Femur (tissue), 1 donor: ENCODE measurements around the gene WNT5A.

ENCODE experiments used
- DNase-seq: peaks from one replicate; pipeline ENCODE4 v3.0.0-alpha.2; 2017

WNT5A gene

DNA sequence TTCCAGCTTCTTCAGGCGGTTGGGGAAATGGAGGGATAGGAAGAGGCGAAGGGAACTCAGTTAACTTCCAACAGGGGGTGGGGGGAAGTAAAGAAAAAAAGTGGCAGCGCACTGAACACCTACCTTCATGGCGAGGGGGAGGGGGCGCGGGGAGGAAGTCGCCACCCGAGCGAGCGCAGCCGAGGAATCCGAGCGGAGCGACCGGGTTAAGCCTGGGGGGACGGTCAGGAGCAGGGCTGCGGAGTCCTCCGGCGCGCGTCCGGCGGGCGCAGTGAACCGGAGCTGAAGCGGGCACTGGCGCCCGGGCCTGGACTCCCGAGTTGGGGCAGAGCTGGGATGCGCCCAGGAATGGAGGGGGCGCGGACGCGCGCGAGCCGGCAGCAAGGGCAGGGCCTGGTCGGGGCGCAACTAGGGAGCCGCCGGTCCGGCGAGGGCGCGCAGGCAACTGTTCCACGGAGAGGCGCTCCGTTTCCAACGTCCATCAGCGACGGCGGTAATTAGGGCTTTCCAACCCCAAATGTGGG lies at the start of gene WNT5A:
TSS of gene WNT5A (minus strand) at position 450 of the 524 bp plus-strand sequence. CDS start at position 129, 321 bp downstream.
- DNase-seq = peak; percentile 58

DNA sequence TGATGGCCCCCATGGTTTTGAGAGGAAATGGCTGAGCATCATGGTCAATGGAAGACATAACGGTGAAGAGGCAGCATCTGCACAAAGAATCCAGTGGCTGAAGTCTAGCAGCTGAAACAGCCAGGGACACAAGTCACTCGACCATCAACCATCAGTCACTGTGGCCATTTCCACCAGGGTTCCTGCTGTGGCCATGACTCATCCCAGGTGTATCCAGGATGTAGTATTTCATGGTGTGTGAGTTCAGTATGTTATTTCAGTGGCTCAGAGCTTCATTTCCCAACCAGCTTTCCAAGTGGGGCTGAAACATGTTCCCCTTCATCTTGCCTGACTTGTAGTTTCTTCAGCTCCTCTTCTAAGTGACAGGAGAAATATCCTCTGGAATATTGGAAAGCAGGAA lies 47.8 kb upstream of the WNT5A start:
- DNase-seq = no peak

DNA sequence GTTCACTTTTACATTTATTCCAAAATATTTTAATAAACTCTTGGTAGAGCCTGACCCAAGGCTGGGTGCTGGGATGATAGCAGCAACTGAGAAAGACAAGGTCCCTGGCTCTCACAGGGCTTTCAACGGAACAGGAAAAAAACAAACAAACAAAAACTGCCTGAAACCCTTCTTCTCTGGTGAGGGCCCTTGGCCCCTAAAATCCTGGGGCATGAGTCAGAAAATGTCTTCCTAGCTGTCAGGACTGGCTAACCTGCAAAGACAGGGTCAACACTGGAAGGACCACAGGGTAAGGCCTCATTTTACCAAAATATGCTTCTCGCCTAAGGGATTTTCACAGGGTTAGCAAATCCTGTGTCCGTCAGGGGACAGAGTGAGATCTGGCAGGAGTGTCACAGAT lies 45.7 kb upstream of the WNT5A start:
- DNase-seq = no peak

DNA sequence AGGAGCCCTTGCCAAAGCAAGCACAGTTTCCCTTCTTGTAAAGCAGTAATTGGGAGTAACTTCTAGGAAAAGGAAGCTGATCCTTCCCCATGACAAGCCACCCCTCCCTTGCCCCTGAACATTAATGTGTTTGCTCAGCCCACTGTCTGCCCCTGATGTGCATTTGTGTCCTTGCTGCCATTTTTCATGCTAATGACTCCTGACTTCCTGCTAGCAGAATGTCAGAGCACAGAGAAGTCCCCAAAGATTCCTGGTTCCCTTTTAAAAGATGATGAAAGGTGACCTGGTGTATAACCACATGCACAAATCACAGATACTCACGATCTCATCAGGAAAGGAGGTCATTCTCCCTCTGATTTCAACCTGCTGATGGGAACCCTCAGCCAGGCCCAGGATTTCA lies 44.2 kb upstream of the WNT5A start:
- no peak for DNase-seq

DNA sequence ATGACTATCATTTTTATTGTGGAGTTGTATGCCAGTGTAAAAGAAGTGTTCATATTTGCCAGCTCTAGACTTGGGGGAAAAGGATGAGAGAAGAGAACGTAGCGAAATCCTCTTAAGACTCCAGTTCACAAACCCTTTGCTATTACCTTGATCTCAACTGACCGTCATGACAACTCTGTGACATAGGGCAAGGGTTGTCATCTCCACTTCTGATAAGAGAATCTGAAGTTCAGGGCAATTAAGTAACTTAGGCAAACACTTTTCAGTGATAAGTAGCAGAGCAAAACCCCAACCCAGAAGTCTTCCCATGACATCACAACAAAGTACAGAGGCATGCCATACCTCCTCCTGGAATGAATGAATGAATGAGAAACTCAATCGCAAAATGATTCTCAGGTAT lies 40.3 kb upstream of the WNT5A start:
- DNase-seq = no peak

DNA sequence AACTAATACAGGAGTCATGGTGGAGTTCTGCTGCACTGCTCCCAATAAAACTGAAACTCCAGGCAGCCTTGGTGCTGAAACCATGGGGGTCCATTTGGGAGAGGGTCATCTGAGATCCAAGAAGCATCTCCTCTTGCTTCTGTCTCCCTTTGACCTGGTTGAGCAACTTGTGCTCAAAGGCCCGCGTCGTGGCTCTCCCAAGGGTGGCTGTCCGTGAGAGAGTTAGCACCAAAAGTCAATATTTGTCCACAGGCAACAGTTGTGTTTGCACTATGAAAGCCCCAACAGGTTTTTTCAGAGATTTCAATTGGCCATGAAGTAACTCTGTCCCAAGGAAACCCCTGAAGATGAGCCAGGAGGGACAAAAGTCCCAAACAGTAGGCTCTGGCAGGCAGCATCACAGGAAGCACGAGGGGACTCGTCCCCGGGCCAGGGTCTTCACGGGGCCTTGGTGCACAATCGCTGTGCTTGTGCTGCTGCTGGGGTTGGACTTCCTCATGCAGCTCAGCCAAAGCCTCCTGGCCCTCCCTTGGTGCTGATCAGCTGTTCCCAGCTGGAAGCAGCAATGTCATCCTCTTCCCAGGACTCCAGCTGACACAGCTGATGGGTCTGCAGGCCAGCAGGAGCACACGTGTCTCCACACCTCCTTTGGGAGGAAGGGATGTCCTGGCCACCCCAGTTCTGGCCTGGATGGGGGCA lies 39.4 kb upstream of the WNT5A start:
- peak; percentile 47 for DNase-seq

DNA sequence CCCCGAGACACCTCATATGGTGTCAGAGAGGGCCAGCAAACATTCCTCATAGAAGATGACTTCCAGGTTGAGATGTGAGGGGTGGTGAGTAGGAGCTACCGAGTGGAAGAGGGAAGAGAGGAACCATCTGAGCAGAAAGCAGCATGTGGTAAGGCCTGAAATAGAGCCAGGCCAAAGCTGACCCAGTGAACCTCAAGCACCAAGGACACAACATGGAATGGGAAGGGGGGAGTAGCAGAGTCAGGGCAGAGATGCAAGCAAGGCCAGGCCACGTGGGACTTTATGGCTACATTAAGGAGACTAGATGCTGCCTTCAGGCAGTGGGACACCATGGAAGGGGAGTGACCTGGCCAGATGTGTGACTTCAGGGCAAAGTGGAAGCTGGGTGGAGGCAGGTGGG lies 38.3 kb upstream of the WNT5A start:
- no peak for DNase-seq

DNA sequence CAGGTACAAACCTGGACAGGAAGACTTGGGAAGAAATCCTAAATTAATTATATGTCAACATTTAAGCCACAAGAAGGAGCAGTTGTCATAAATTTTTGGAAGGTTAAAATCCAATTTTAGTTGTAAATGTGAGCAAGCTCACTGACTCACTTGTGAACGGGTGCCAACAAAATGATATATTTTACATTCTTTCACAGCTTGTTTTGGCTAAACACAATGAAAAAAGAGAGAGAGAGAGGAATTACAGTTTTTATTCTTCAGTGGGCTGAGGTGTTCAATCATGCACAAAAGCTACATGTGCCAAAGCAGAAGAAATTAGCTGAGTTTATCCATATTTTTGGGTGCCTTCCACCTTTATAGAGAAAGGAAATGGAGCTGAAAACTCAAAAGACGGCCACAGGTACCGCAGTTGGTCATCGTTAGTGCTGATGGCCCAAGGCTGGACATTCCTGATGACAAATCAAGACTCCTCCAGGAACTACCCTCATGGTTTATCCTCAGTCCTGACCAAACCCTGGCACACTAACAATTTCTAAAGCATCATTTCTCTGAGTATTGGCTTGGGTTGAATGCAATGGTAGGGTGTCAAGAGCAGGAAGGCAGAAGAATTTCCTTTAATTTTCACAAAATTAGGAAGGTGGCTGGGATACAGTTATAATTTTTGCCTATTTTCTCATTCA lies 37.6 kb upstream of the WNT5A start:
- no peak for DNase-seq

DNA sequence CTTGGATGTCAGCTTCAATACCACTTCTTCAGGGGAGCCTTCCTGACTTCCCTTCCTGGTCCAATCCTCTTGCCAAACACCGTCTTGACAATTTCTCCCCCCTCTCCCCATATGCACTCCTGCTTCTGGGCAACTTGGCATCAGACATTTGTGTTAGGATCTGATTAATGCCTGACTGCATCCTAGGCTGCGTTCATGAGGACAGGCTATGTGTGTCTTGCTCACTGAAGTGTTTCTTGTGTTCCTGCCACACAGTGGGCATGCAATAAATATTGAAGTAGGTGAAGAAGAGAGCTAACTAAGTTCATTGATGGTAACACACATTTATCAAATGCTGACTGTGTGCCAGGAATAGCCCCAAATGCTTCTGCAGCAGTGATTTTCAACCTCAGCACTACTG lies 36.4 kb upstream of the WNT5A start:
- no peak for DNase-seq

DNA sequence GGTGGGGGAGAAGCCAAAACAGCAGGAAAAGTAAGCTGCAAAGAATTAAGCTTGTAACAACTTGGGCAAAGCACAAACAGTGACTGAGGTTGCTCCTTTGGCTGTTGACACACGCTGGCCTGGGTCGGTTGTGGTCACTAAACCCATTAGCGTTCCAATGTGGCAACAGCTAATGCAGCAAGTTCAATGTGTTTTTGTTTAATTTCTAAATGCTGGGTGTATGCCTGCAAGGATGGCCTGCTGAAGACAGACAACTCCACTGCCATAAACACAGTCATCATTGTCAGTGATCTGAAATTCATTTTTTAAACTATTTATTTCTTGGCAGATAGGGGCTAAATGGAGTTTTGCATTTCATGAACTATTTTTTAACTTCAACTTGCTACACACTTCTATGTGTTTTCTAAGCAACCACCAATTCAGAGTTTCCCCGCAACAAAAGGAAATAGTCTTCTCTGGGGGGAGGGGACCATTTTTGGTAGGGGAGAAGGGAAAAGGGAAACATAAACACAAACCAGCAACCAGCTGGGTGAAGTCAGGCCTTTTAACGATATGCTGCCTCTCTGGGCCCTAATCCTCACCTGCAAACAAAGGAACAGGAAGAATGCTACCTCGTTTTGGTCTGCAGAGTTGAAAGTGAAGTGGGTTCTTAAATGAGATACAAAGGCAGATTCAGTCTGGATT lies 34.8 kb upstream of the WNT5A start:
- DNase-seq = no peak

DNA sequence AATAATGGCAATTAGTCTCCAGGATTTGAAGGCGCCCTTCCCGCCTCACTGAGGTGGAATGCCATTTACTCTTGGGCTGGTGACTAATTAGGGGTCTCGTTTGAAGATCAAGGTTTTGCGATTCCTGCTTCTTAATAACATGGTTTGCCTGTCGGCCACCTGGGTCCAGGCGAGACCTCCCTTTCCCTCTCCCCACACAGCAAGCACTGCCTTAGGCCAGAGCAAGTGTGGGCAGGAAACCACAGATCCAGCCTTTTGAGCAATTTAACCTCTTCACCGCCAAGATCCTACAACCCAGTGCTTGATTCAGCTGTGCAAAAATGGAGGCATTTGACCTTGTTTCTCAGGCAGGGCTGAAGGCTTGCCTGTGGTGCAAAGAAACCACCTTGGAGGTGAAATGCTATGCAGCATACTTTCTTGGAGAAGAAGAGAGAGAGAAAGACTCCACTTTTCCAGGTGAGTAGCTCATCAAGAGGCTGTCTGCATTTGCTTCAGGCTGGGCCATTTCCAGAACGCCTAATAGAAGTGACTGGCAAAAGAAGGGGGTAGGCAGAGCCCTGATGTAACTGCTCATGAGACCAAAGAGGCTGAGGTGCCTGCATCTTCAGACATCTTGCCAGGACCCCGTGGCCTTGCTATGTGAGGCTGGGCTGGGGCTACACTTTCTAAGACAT lies 34.1 kb upstream of the WNT5A start:
- DNase-seq = no peak

DNA sequence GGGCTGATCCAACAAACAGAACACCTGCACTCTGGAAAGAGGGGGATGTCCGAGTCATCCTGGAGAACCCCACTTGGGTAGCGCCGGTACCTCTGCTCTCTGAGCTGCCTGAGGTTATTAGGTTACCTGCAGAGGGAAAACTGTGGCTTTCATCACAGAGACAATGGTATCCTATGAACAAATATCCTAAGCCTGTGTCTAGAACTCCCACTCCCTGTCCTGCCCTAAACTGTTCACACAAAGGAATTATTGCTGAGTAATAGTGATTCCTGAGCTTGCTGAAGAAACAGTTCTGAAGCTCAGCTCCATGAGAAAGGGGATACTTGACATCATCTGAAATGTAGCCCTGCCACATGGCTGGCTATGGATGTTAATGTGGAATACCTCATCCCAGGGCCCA lies 31.9 kb upstream of the WNT5A start:
- no peak for DNase-seq

DNA sequence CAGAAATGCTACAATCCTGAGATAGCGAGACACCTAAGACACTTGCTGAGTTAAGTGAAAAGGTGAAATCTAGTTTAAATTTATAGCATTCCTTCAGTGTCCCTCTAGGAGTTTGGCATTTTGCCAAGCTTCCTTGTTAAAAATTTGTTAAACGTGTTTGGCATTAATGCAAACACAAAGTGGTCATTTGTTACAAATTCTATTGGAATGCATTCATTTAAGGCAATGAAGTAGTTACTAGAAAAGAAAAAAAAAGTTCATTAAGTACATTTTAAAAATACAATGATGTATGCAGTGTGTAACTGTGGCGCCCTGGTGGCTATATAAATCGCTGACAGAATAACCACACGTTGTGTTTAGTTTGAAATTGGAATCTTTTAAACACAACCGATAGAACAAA lies 31.3 kb upstream of the WNT5A start:
- no peak for DNase-seq

DNA sequence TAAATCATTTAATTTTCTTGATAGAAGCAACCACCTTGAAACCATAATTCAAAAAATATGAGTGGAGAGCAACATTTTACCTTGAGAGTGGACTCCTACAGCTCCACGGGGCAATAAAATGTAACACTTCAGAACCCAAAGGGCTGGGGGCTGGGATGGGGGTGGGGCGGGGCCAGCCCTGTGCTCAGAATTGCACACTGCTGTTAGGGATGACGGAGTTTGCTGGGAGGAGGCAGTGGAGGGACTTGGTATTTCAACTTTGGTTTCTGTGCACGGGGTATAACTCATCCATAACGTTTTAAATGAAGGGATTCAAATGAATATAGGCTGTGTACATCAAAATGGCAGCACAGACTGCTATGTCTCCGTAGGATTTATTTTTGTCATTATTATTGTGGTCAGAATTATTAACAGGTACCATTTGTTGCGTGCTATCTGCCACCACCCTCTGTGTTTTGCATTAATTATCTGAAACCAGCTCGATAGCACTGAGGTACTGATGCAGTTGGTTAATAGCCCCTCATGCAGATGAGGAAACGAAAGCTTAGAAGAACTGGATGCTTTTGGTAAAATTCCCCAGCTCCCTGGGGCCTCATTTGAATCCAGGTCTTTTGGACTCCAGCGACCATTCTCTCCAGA lies 29.4 kb upstream of the WNT5A start:
- DNase-seq = no peak

DNA sequence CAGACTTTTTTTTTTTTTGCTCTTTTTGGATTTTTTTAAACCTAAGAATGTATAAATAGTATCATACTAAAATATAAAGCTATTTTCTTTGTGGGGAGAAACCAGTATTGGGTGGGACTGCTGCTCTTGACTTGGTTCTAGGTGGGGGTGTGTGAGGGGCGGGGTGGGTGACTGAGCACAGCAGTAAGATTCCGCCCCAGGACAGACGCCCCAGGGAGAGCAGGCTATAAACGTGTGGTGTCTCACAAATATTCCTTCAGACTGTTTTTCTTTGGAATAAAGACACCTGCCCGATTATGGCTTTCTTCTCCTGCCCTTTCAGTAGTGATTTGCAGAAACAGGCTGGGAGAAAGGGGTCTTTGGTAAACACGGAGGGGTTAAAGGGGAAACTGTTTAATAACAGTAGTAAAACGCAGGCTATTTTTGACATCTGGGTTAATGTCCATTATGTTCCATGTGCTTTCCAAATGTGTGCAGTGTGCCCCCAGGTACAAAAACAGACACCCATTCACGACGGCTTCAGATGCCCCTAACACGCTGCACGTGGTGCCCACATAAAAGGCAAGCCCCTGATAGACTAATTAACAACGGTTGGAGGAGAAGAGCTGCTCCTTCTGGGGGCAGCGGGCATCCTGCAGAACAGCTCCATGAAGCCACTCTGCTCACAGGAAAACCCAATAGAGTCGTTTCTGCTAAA lies 28.6 kb upstream of the WNT5A start:
- DNase-seq = no peak

DNA sequence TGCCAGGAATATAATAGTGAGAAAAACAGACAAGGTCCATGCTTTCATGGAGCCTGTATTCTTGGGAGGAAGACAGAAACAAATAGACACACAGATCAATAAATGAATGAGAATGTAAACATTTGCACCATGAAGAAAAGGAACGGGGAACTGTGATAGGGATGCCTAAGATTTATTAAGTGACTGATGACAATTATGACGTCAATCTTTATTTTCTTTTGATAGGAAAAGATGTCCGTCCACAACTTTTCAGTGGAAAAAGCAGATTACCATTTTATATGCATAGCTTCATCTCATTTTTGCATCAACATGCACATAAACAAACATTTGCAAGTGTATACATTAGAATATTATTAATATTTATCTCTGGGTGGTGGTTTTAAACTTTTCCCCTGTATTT lies 27.9 kb upstream of the WNT5A start:
- no peak for DNase-seq

DNA sequence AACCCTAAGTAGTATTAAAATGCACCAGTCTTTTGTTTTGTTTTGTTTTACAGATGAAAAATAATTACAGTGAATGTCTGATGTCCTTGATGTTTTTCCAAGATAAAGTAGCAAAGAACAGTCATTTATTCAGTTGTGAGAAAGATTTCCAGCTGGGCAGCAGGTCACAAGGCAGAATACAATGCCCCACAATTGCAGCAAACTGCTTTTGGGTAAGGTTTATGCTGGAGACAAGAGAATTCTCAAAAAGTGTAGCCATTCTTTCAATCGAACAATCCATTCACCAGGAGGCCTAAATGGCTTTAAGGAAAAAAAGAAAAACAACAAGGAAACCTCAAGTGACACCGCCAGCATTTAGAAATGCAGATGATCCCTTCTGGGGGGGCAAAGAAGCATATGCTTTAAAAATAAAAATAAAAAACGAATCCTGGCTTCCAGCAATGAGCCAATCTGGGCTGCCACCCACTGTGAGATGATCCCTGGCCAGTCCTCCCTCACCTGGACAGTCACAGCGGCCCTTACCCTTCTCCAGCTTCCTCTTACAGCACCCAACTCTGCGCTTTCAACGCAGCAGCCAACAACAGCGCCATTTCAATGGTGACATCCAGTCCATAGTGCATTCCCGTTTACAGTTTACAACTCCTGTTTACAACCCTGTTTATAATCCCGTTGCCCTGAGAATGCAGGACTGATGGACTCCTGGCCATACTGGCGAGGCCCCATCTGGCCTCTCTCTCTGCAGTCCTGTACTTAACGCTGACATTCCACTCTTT lies 25.7 kb upstream of the WNT5A start:
- DNase-seq = no peak

DNA sequence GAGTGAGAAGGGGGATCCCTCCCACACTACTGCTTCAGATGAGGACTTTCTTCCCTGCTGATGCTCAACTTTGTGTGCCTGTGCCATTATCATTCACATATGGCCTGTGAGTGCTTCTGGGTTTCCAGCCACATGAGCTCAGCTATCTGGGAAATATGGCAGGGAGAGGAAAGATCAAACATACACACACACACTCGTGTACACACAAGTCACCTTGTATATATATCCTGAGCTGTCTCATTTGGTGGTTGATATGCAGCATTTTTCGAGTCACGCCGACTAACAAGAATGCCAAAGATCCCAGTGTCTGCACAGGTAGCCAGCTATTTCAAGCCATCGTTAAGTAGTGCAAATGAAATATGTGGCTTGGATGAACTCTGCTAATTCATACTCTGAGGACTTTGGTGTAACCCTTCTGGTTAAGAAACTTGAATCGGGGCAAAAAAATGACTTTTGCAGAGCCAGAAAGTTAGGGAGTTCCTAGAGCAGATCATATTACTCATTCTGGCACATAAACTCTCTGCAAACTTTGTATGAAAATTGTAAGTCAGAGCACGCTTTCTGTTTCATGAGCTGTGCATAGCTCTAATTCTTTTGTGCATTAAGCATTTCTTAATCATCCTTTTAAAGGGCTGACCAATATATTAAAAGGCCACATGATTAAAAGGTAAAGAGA lies 24.9 kb upstream of the WNT5A start:
- DNase-seq = no peak

DNA sequence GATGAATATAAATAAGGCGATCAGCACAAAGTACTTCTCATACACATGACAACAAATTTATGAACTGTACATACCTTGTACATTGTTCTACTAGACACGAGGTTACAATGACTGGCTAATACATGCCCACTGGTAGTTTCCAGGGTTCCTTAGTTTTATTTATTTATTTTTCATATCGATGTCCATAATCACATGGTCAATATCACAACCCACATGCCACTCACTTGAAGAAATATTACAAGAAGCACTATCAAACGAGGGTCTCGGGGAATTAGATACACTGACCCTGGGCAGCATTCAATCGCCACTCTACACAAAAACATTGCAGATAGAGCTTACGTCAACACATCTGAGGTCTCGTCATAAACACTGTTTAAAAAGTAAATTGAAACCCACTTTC lies 21.2 kb upstream of the WNT5A start:
- no peak for DNase-seq

DNA sequence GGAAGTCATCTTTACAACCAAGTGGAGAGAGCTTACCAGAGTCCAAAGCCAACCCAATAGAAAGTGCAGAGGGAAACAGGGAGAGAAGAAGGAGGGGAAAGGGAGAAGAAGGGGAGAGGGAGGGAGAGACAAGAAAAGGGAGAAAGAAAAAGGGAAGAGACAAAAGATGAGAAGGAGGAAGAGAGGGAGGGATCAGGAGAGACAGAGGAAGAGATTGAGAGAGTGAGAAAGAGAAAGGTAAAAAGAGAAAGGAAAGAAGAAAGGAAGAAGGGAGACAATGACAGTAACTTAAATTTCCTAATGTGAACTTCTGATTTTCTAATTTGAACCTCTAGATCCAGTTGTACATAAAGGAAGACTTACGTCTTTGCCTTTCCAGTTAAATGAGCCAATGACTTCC lies 20.7 kb upstream of the WNT5A start:
- no peak for DNase-seq

DNA sequence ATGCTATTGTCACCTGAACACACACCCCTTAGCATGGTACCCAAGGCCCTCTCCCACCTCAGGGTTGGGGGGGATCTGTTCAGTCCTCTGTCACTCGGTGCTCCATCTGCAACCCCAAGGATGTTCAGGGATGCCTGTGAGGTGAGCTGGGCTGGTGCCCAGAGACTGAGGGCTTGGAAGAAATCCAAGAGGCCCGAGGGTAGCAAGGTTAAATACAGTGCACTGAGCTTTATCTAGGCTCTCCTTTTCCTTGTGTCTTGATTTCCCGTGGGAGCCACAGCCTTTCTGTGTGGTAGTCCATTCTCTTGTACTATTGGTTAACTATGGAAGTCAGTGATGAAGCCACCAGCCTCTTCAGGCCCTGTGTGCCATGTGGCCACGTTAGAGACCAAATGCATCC lies 18.7 kb upstream of the WNT5A start:
- no peak for DNase-seq
